ENCODE data around the gene PPP2R2C.

Gene PPP2R2C

DNA sequence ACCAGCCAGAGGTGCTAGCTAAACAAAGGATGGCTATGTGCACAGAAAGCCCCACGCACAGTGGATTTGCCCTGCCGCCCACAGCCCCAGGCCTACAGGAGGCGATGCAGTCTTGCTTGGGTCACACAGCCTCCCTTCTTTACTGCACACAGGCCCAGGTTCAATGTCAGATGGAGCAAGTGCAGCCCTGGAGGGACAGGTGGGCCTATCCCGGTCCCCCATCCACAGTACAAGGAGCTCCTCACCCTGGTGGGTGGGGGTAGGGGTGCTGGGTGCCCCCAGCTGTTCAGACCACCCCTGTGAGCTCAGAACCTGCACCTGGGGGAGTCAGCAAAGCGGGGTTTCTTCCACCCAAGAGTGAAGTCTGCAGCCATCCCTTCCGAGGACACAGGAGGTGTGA, 114.9 kb downstream of the PPP2R2C start:
- Histone ChIP-seq H3K27ac (ENCODE audit: poor library complexity, severe bottlenecking) (no peak overlapping the region), H3K27me3 (ENCODE audit: insufficient read depth, poor library complexity, severe bottlenecking) (no peaks in the 10 kb centered on the region), H3K36me3 (ENCODE audit: low read depth) (no peaks in the 10 kb centered on the region), H3K4me3 (ENCODE audit: severe bottlenecking) (no peak overlapping the region), H3K9me3 (ENCODE audit: severe bottlenecking) (no peaks in the 10 kb centered on the region), H3K4me1 (ENCODE audit: insufficient read depth, poor library complexity, severe bottlenecking) (no peaks in the 10 kb centered on the region)
- TF ChIP-seq CTCF (IDR thresholded peaks at IDR 0.05; ENCODE audit: poor library complexity, severe bottlenecking), result no peak
- DNase-seq (ENCODE audit: low spot score), result no peak
- no peak for ATAC-seq (ENCODE audit: low read depth)

GRCh38 chr4:6356076-6356560, 116.3 kb downstream of the PPP2R2C start:
- Histone ChIP-seq H3K27me3 (ENCODE audit: insufficient read depth, poor library complexity, severe bottlenecking) (no peaks in the 10 kb centered on the region), H3K4me1 (ENCODE audit: insufficient read depth, poor library complexity, severe bottlenecking) (no peaks in the 10 kb centered on the region), H3K36me3 (ENCODE audit: low read depth) (no peaks in the 10 kb centered on the region), H3K27ac (ENCODE audit: poor library complexity, severe bottlenecking) (no peak overlapping the region), H3K9me3 (ENCODE audit: severe bottlenecking) (no peaks in the 10 kb centered on the region), H3K4me3 (ENCODE audit: severe bottlenecking) (no peak overlapping the region)
- no peak for TF ChIP-seq CTCF (IDR thresholded peaks at IDR 0.05; ENCODE audit: poor library complexity, severe bottlenecking)
- DNase-seq (ENCODE audit: low spot score) (no peak), ATAC-seq (ENCODE audit: low read depth) (no peak)

GRCh38 chr4:6355052-6355451, 117.4 kb downstream of the PPP2R2C start:
- ATAC-seq (ENCODE audit: low read depth) (no peak), DNase-seq (ENCODE audit: low spot score) (no peak)
- H3K27me3 ChIP-seq (ENCODE audit: insufficient read depth, poor library complexity, severe bottlenecking), result no peaks in the 10 kb centered on the region
- no peaks in the 10 kb centered on the region for H3K4me1 ChIP-seq (ENCODE audit: insufficient read depth, poor library complexity, severe bottlenecking)
- H3K9me3 ChIP-seq (ENCODE audit: severe bottlenecking), result no peaks in the 10 kb centered on the region
- H3K36me3 ChIP-seq (ENCODE audit: low read depth), result no peaks in the 10 kb centered on the region
- no peak for TF ChIP-seq CTCF (IDR thresholded peaks at IDR 0.05; ENCODE audit: poor library complexity, severe bottlenecking)
- no peak overlapping the region for H3K4me3 ChIP-seq (ENCODE audit: severe bottlenecking)
- H3K27ac ChIP-seq (ENCODE audit: poor library complexity, severe bottlenecking), result no peak overlapping the region

DNA sequence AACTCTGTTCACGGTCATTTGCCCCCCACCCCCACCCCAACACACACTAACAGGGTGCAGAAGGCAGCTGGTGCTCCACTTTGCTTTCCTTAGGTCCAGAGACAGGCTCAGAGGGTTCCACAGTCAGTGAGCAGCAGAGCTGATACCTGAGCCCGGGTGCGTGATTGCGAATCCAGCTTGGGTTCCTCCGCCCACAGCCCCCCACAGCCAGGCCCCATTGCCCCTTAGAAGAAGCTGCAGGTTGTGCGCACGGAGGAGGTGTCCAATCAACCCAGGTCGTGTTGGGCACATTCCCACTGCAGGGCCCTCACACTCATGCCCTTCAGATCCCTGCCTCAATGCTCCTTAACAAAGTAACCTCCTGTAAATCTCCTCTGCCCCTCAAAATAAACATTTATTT, 117.8 kb downstream of the PPP2R2C start:
- ATAC-seq (ENCODE audit: low read depth) (no peak), DNase-seq (ENCODE audit: low spot score) (no peak)
- Histone ChIP-seq H3K36me3 (ENCODE audit: low read depth) (no peaks in the 10 kb centered on the region), H3K4me1 (ENCODE audit: insufficient read depth, poor library complexity, severe bottlenecking) (no peaks in the 10 kb centered on the region), H3K9me3 (ENCODE audit: severe bottlenecking) (no peaks in the 10 kb centered on the region), H3K27me3 (ENCODE audit: insufficient read depth, poor library complexity, severe bottlenecking) (no peaks in the 10 kb centered on the region), H3K27ac (ENCODE audit: poor library complexity, severe bottlenecking) (no peak overlapping the region), H3K4me3 (ENCODE audit: severe bottlenecking) (no peak overlapping the region)
- TF ChIP-seq CTCF (IDR thresholded peaks at IDR 0.05; ENCODE audit: poor library complexity, severe bottlenecking), result no peak

DNA sequence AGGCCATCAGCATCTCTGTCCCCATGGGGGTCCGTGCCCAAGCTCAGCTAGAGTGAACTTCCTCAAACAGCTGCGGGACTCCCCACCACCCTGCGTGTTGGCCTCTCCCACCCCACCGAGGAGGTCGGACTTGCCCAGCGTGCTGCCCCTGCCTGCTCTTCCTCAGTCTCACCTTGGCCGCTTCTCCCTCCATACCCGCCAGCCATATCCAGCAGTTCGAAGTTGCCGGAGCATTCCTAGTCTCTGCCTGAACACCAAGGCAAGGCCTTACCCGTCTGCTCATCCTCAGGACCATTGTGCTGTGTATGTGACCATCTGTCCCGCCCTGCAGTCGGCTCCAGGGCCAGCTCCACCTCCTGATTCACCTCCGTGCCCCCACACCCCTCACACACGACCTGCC, 118.3 kb downstream of the PPP2R2C start:
- ATAC-seq (ENCODE audit: low read depth), result no peak
- no peak for TF ChIP-seq CTCF (IDR thresholded peaks at IDR 0.05; ENCODE audit: poor library complexity, severe bottlenecking)
- Histone ChIP-seq H3K27ac (ENCODE audit: poor library complexity, severe bottlenecking) (no peak overlapping the region), H3K4me1 (ENCODE audit: insufficient read depth, poor library complexity, severe bottlenecking) (no peaks in the 10 kb centered on the region), H3K36me3 (ENCODE audit: low read depth) (no peaks in the 10 kb centered on the region), H3K9me3 (ENCODE audit: severe bottlenecking) (no peaks in the 10 kb centered on the region), H3K4me3 (ENCODE audit: severe bottlenecking) (no peak overlapping the region), H3K27me3 (ENCODE audit: insufficient read depth, poor library complexity, severe bottlenecking) (no peaks in the 10 kb centered on the region)
- DNase-seq (ENCODE audit: low spot score), result no peak
